ENCODE data around the gene GJD2. TPM values are rescaled to one million over a fixed set of nuclear protein-coding genes. Genes with fewer than 3 reads are reported as not detected.
A peak's percentile ranks its signal among the peaks of the same experiment; 100 is the strongest.

Gene GJD2
- total and polyA plus RNA-seq, 2 experiments from 2014 or later: 0.45 TPM; not detected in 1

DNA sequence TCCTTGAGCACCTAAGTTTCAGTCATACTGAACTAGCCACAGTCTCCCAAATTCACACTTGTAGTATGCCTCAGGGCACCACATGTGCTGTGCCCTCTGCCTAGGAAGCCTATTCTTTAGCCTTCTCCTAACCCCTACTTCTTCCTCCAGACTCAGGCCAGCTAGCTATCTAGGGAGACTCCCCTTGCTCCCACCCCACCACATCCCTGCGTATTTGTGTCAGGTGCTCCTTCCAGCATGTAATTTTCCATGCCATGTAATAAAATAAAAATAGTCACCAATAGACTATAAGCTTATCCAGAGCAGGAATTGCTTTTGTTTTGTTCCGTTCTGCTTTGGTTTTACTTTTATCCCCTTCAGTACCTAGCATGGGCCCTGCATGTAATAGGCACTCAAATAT, 14.9 kb upstream of the GJD2 start:
- no peak for DNase-seq (ENCODE audit: low read depth in 1 of 2, low spot score in 1 of 2)
- H3K9me3 ChIP-seq (ENCODE audit: low read depth): no peaks in the 10 kb centered on the region

DNA sequence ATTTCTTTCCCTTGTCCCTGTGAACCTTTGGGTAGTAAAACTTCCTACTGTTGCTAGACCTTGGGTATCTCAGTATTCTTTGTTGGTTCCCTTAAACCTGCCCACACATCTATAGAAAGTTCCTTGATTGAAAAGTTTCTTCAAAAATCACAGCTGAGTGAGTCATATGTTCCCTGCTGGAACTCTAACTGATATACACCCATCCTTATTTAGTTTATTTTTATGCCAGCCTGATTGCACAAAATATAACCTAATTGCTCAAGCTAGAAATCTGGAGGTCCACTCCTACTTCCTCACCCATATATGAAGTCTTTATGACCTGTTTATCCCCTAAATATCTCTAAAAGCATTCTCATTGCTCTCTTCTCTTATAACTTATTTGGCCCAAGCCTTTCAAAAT, 13.7 kb upstream of the GJD2 start:
- DNase-seq (ENCODE audit: low read depth in 1 of 2, low spot score in 1 of 2): no peak
- Histone ChIP-seq H3K9me3 (ENCODE audit: low read depth) (no peaks in the 10 kb centered on the region), H3K27ac (no peak overlapping the region), H3K36me3 (no peaks in the 10 kb centered on the region), H3K27me3 (no peaks in the 10 kb centered on the region), H3K4me3 (no peak overlapping the region), H3K4me1 (ENCODE audit: low read depth) (no peaks in the 10 kb centered on the region)
- TF ChIP-seq, protein P1, sequence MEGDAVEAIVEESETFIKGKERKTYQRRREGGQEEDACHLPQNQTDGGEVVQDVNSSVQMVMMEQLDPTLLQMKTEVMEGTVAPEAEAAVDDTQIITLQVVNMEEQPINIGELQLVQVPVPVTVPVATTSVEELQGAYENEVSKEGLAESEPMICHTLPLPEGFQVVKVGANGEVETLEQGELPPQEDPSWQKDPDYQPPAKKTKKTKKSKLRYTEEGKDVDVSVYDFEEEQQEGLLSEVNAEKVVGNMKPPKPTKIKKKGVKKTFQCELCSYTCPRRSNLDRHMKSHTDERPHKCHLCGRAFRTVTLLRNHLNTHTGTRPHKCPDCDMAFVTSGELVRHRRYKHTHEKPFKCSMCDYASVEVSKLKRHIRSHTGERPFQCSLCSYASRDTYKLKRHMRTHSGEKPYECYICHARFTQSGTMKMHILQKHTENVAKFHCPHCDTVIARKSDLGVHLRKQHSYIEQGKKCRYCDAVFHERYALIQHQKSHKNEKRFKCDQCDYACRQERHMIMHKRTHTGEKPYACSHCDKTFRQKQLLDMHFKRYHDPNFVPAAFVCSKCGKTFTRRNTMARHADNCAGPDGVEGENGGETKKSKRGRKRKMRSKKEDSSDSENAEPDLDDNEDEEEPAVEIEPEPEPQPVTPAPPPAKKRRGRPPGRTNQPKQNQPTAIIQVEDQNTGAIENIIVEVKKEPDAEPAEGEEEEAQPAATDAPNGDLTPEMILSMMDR (IDR thresholded peaks at IDR 0.05; ENCODE audit: low read depth, low read length): no peak

More for the DNA sequence above, 14.9 kb upstream of the GJD2 start:
- Histone ChIP-seq H3K27me3 (no peaks in the 10 kb centered on the region), H3K27ac (no peak overlapping the region), H3K4me3 (no peak overlapping the region), H3K36me3 (no peaks in the 10 kb centered on the region), H3K4me1 (ENCODE audit: low read depth) (no peaks in the 10 kb centered on the region)
- TF ChIP-seq, protein P1 (IDR thresholded peaks at IDR 0.05; ENCODE audit: low read depth, low read length): no peak

DNA sequence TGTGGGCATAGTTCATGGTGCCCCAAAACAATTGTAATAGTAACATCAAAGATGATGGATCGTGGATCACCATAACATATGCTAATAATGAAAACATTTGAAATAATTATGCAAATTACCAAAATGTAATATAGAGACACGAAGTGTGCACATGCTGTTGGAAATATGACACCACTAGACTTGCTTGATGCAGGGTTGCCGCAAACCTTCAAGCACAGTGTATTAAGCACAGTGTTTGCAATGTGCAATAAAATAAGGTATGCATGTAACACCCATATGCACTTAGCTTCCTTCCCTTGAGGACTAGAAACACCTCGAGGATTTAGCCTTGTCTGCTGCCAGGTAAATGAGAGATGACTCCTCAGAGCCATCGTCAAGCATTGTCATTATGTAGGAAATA, 10.9 kb upstream of the GJD2 start:
- Histone ChIP-seq H3K9me3 (ENCODE audit: low read depth) (no peaks in the 10 kb centered on the region), H3K36me3 (no peaks in the 10 kb centered on the region), H3K4me1 (ENCODE audit: low read depth) (no peaks in the 10 kb centered on the region), H3K27ac (no peak overlapping the region), H3K4me3 (no peak overlapping the region), H3K27me3 (peaks cover 6% of the 10 kb centered on the region)
- TF ChIP-seq, protein P1 (IDR thresholded peaks at IDR 0.05; ENCODE audit: low read depth, low read length): no peak
- no peak for DNase-seq (ENCODE audit: low read depth in 1 of 2, low spot score in 1 of 2)

GRCh38 chr15:34760909-34761308, 6.1 kb upstream of the GJD2 start:
- peaks cover 49% of the 10 kb centered on the region for H3K27me3 ChIP-seq
- no peak overlapping the region for H3K27ac ChIP-seq
- no peaks in the 10 kb centered on the region for H3K36me3 ChIP-seq
- TF ChIP-seq, protein P1 (IDR thresholded peaks at IDR 0.05; ENCODE audit: low read depth, low read length): no peak
- H3K9me3 ChIP-seq (ENCODE audit: low read depth): no peaks in the 10 kb centered on the region
- DNase-seq (ENCODE audit: low read depth in 1 of 2, low spot score in 1 of 2): no peak
- no peaks in the 10 kb centered on the region for H3K4me1 ChIP-seq (ENCODE audit: low read depth)
- no peak overlapping the region for H3K4me3 ChIP-seq

- Histone ChIP-seq H3K27ac (no peak overlapping the region), H3K9me3 (ENCODE audit: low read depth) (no peaks in the 10 kb centered on the region), H3K4me3 (no peak overlapping the region), H3K4me1 (ENCODE audit: low read depth) (no peaks in the 10 kb centered on the region), H3K36me3 (no peaks in the 10 kb centered on the region), H3K27me3 (peaks cover 59% of the 10 kb centered on the region)
- no peak for DNase-seq (ENCODE audit: low read depth in 1 of 2, low spot score in 1 of 2)
- TF ChIP-seq, protein P1 (IDR thresholded peaks at IDR 0.05; ENCODE audit: low read depth, low read length): no peak
Observed at GRCh38 chr15:34759992-34760391, 5.2 kb upstream of the GJD2 start.

- Histone ChIP-seq H3K27me3 (peaks cover 65% of the 10 kb centered on the region), H3K4me3 (no peak overlapping the region), H3K4me1 (ENCODE audit: low read depth) (no peaks in the 10 kb centered on the region), H3K36me3 (no peaks in the 10 kb centered on the region), H3K9me3 (ENCODE audit: low read depth) (no peaks in the 10 kb centered on the region), H3K27ac (no peak overlapping the region)
- TF ChIP-seq, protein P1 (IDR thresholded peaks at IDR 0.05; ENCODE audit: low read depth, low read length): no peak
- DNase-seq (ENCODE audit: low read depth in 1 of 2, low spot score in 1 of 2): peak in 1 of 2 donors; percentile 36
Observed at GRCh38 chr15:34759347-34759746, 4.5 kb upstream of the GJD2 start.
